K562 (cell line): Measurements from ENCODE around the gene DPCD. TPM values are rescaled to one million over a fixed set of nuclear protein-coding genes. Genes with fewer than 3 reads are reported as not detected.

Source experiments
- ATAC-seq: fragments of 200-7000 bp; cut with Tn5 transposase; 3 replicates; pipeline ENCODE4 v1.9.1; 2020; ENCODE audit warnings: moderate library complexity
- BruUV-seq: library from RNA; stranded (reverse); fragments of 400-500 nt; replicated peaks from 2 replicates; lab custom pipeline; 2021; lab: Mats Ljungman, UMichigan
- CTCF ChIA-PET: fragments of 300-600 bp; formaldehyde crosslinking; extraction: SDS; loops from one replicate; lab custom pipeline; 2021; ENCODE audit warnings: low intra/inter-chr PET ratio; lab: Yijun Ruan, JAX
- POLR2A ChIA-PET: fragments of 300-600, 350-650 bp; sonication (Branson Sonifier 250); formaldehyde crosslinking; extraction: SDS; loops from one replicate; lab custom pipeline; 2021; ENCODE audit warnings: antibody characterized with exemption, inconsistent platforms; lab: Yijun Ruan, JAX
- DNase-seq, 4 experiments: peaks; one replicate each; pipeline versions ENCODE4 v3.0.0 to v3.0.0-alpha.2; 2011 to 2018; ENCODE audit warnings: low spot score in 3 of 4, mixed read lengths in 3 of 4; ENCODE audit errors: extremely low read depth in 1 of 4
- FAIRE-seq: peaks from 2 replicates; lab custom pipeline; 2011; peaks lifted over from hg19 to GRCh38; lab: Jason Lieb, UNC
- H2AFZ ChIP-seq: 2 replicates; pipeline ENCODE4 v1.6.0; 2011; ENCODE audit warnings: low read depth, low read length, control low read depth, inconsistent platforms
- H3K27ac ChIP-seq: fragments of 200-600 bp; 3 replicates; pipeline ENCODE4 v1.8.0; 2011; ENCODE audit warnings: low read depth, mild to moderate bottlenecking, control low read depth, inconsistent platforms, low read length, moderate library complexity, mixed read lengths; ENCODE audit errors: extremely low read depth
- H3K27me3 ChIP-seq, 2 experiments: fragments of 300-600 bp in 1 of 2; 2 replicates in 1 of 2; 3 replicates in 1 of 2; pipeline versions ENCODE4 v1.6.0 to v1.8.0; 2011; ENCODE audit warnings: inconsistent platforms in 2 of 2, low read length in 2 of 2, mild to moderate bottlenecking in 1 of 2, mixed read lengths in 1 of 2, moderate library complexity in 1 of 2; ENCODE audit not compliant: control insufficient read depth in 2 of 2, insufficient read depth in 2 of 2
- H3K36me3 ChIP-seq: fragments of 300-600 bp; 3 replicates; pipeline ENCODE4 v1.8.0; 2011; ENCODE audit warnings: mild to moderate bottlenecking, low read length, inconsistent platforms; ENCODE audit not compliant: control insufficient read depth, insufficient read depth
- H3K4me1 ChIP-seq, 2 experiments: fragments of 200-600 bp in 1 of 2; replicated peaks in 1 of 2; 2 replicates in 1 of 2; 3 replicates in 1 of 2; pipeline versions ENCODE4 v1.5.1 to v1.8.0; 2011; ENCODE audit warnings: inconsistent platforms in 2 of 2, low read length in 2 of 2, mild to moderate bottlenecking in 1 of 2, mixed read lengths in 1 of 2, moderate library complexity in 1 of 2; ENCODE audit not compliant: control insufficient read depth in 2 of 2, insufficient read depth in 2 of 2
- H3K4me2 ChIP-seq: 2 replicates; pipeline ENCODE4 v1.6.1; 2011; ENCODE audit warnings: low read length, control low read depth, inconsistent platforms, mixed read lengths; ENCODE audit not compliant: insufficient read depth
- H3K4me3 ChIP-seq: fragments of 200-600 bp; sonication (generic), shearing (Covaris generic); 2 replicates; pipeline ENCODE4 v1.5.1; 2016; ENCODE audit warnings: control low read depth, inconsistent platforms
- H3K79me2 ChIP-seq: fragments of 200-600 bp; 3 replicates; pipeline ENCODE4 v1.8.0; 2011; ENCODE audit warnings: low read length, inconsistent platforms; ENCODE audit not compliant: control insufficient read depth, insufficient read depth
- H3K9ac ChIP-seq, 2 experiments: 2 replicates each; pipeline versions ENCODE4 v1.6.0 to v1.6.1; 2011; ENCODE audit warnings: low read depth in 2 of 2, low read length in 2 of 2, control low read depth in 1 of 2, inconsistent platforms in 1 of 2, mild to moderate bottlenecking in 1 of 2, mixed read lengths in 1 of 2; ENCODE audit not compliant: insufficient read depth in 1 of 2
- H3K9me1 ChIP-seq: one replicate; pipeline ENCODE4 v1.6.0; 2011; ENCODE audit warnings: inconsistent platforms, mild to moderate bottlenecking, low read length, moderate library complexity; ENCODE audit not compliant: control insufficient read depth, insufficient read depth
- H3K9me3 ChIP-seq: replicated peaks from 2 replicates; pipeline ENCODE4 v1.5.1; 2011; ENCODE audit warnings: low read depth, low read length, inconsistent platforms; ENCODE audit not compliant: control insufficient read depth, insufficient read depth
- H4K20me1 ChIP-seq: replicated peaks from 2 replicates; pipeline ENCODE4 v1.6.1; 2011; ENCODE audit warnings: low read length, inconsistent platforms, mixed read lengths; ENCODE audit not compliant: control insufficient read depth, insufficient read depth
- NFYB ChIP-seq: IDR thresholded peaks from 2 replicates; pipeline ENCODE4 v1.6.1; 2011; ENCODE audit warnings: mild to moderate bottlenecking, moderate library complexity; ENCODE audit not compliant: insufficient read length; ENCODE audit errors: extremely low read depth
- YY1 ChIP-seq, 3 experiments: IDR thresholded peaks; 2 replicates each; pipeline ENCODE4 v1.6.1; 2011; ENCODE audit warnings: low read length in 2 of 3, mild to moderate bottlenecking in 2 of 3, moderate library complexity in 2 of 3, borderline replicate concordance in 1 of 3, control low read depth in 1 of 3, low read depth in 1 of 3; ENCODE audit not compliant: insufficient read depth in 3 of 3, insufficient replicate concordance in 2 of 3, control insufficient read depth in 1 of 3, insufficient read length in 1 of 3; ENCODE audit errors: extremely low read depth in 1 of 3
- ZSCAN29 ChIP-seq: fragments of 450-650 bp; IDR thresholded peaks from 2 replicates; pipeline ENCODE4 v1.6.1; 2017
- WGBS: fragments of 100-300 bp; shearing (Covaris generic); methylation state at CpG from one replicate; pipeline ENCODE4 v1.1.6; 2016; ENCODE audit warnings: low coverage, mixed read lengths; ENCODE audit not compliant: insufficient coverage; ENCODE audit errors: missing lambda C conversion rate; 5-methylcytosine and 5-hydroxymethylcytosine counted together
- in situ Hi-C: fragments of 300-500 bp; cut with MboI; formaldehyde crosslinking; loops from 4 replicates; pipeline ENCODE4 v1.15.0; 2018; ENCODE audit warnings: inconsistent platforms, mixed read lengths
- intact Hi-C: fragments of 100-400 bp; cut with micrococcal nuclease; formaldehyde crosslinking; loops from 2 replicates; pipeline ENCODE4 v1.14.2; 2022
- polyA plus RNA-seq, 8 experiments: library from polyadenylated mRNA; depleted of rRNA in 4 of 8; stranded (reverse) in 5 of 8; unstranded in 3 of 8; fragments of >200 nt; fragmentation: Nextera tagmentation in 2 of 8; fragmentation: Illumina TruSeq in 1 of 8; extraction: Ambion mirVana in 2 of 8; extraction: Trizol in 1 of 8; gene quantifications; 2 replicates each; pipeline versions ENCODE4 v1.2.1 to v1.2.3, GENCODE V29; 2011 to 2014; ENCODE audit warnings: inconsistent platforms in 1 of 8, missing spikeins in 1 of 8
- total RNA-seq, 7 experiments: library from RNA; depleted of rRNA in 6 of 7; stranded (reverse); fragments of >200 nt in 6 of 7; fragmentation: Illumina TruSeq in 2 of 7; extraction: Trizol in 2 of 7; gene quantifications; 2 replicates each; pipeline versions ENCODE4 v1.2.1 to v1.2.3, GENCODE V29; 2011 to 2021; ENCODE audit warnings: low replicate concordance in 1 of 7
- TF ChIP-seq, protein P1 (sequence below), 2 experiments: fragments of 200-800 bp in 1 of 2; sonication (Bioruptor generic) in 1 of 2; sonication (generic) in 1 of 2; formaldehyde crosslinking in 1 of 2; IDR thresholded peaks in 1 of 2; conservative IDR thresholded peaks in 1 of 2; 2 replicates each; pipeline versions ENCODE4 v1.5.0 to v1.6.1; 2016 to 2020; ENCODE audit warnings: missing compliant biosample characterization in 1 of 2, missing genetic modification characterization in 1 of 2, missing genetic modification reagents in 1 of 2

DPCD gene
- total and polyA plus RNA-seq, 9 of the 15 experiments (the other 6 are each of a cell fraction or from before 2014, with no cell fraction given), result 12.1 to 45.2 (median 20.0) TPM

DNA sequence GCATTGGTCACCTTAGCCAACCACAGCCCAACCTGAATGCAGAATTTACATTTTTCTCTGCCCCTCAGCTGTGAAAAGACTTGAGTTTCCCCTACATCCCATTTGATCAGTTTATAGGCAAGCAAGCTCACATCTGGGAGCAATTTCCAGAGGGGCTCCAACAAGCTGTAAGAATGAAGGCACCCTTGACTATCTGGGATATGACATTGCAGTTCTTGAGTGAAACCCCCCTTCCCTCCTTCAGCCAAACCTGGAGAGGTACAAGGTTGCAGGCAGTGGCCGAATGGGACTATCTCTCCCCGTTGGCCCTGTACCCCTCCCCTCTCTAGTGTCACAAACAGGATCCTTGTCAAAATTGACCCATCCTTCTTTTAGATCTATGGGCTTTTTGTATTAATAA, 30.6 kb upstream of the DPCD start:
- Histone ChIP-seq H2AFZ (no peak overlapping the region), H3K27me3 (no peaks in the 10 kb centered on the region), H3K36me3 (no peaks in the 10 kb centered on the region), H3K4me2 (no peak overlapping the region), H3K4me3 (no peak overlapping the region), H4K20me1 (no peaks in the 10 kb centered on the region), H3K9me3 (no peaks in the 10 kb centered on the region), H3K9ac (no peak overlapping the region), H3K4me1 (peaks cover 2 to 9% of the 10 kb centered on the region in 2 experiments; a peak in 4 of 5 replicates), H3K9me1 (no peaks in the 10 kb centered on the region), H3K79me2 (no peaks in the 10 kb centered on the region), H3K27ac (no peak overlapping the region)
- no TSS peak for BruUV-seq
- intact Hi-C loops (no loop called here), in situ Hi-C loops (no loop called here)
- DNase-seq, result no peak
- CTCF ChIA-PET, result no interaction called here
- ATAC-seq, result no peak
- no peak for TF ChIP-seq NFYB
- TF ChIP-seq, protein P1, sequence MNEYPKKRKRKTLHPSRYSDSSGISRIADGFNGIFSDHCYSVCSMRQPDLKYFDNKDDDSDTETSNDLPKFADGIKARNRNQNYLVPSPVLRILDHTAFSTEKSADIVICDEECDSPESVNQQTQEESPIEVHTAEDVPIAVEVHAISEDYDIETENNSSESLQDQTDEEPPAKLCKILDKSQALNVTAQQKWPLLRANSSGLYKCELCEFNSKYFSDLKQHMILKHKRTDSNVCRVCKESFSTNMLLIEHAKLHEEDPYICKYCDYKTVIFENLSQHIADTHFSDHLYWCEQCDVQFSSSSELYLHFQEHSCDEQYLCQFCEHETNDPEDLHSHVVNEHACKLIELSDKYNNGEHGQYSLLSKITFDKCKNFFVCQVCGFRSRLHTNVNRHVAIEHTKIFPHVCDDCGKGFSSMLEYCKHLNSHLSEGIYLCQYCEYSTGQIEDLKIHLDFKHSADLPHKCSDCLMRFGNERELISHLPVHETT (CRISPR knock-in tag; conservative IDR thresholded peaks at IDR 0.05 in 1 of 2, IDR thresholded peaks at IDR 0.05 in 1 of 2), result no peak
- no peak for TF ChIP-seq ZSCAN29
- TF ChIP-seq YY1 (IDR thresholded peaks at IDR 0.05; ENCODE audit: borderline replicate concordance in 1 of 3, control insufficient read depth in 1 of 3, extremely low read depth in 1 of 3, insufficient read depth in 3 of 3, insufficient read length in 1 of 3, insufficient replicate concordance in 2 of 3, low read depth in 1 of 3, low read length in 2 of 3), result no peak
- POLR2A ChIA-PET, result no interaction called here
- WGBS, result 29% methylated on average over 2 of the region's 2 CpGs
- FAIRE-seq, result no peak
